Measurements from ENCODE around the gene SPIRE2.
A peak's percentile ranks its signal among the peaks of the same experiment; 100 is the strongest.

- TF ChIP-seq ATF6 (CRISPR knock-in tag; IDR thresholded peaks at IDR 0.05) (peak; percentile 58; the same call in 1 of the 2 replicates), ZNF133 (CRISPR knock-in tag; IDR thresholded peaks at IDR 0.05) (no peak), HMGN3 (IDR thresholded peaks at IDR 0.05; ENCODE audit: borderline replicate concordance, extremely low read depth, insufficient read length, low read depth, low read length) (peak; percentile 58), POLR2AphosphoS5 (IDR thresholded peaks at IDR 0.05; ENCODE audit: control insufficient read depth, insufficient read depth, low read depth, low read length) (no peak), REST (IDR thresholded peaks at IDR 0.05; ENCODE audit: borderline replicate concordance) (no peak), REST (CRISPR knock-in tag; IDR thresholded peaks at IDR 0.05; ENCODE audit: low read depth) (no peak), ZZZ3 (IDR thresholded peaks at IDR 0.05) (no peak), CTCF (IDR thresholded peaks at IDR 0.05 in 2 of 3, conservative IDR thresholded peaks at IDR 0.05 in 1 of 3; ENCODE audit: insufficient read depth in 2 of 3, low read depth in 1 of 3, low read length in 3 of 3) (no peak), NR2C2 (CRISPR knock-in tag; IDR thresholded peaks at IDR 0.05) (peak; percentile 33; the same call in 1 of the 2 replicates), NR2C2 (tag; IDR thresholded peaks at IDR 0.05) (no peak)
Measured at GRCh38 chr16:89917773-89918452, 89.6 kb downstream of the SPIRE2 start.

Measured in K562 (cell line).